ENCODE measurements around the gene STPG1. TPM values are rescaled to one million over a fixed set of nuclear protein-coding genes. Genes with fewer than 3 reads are reported as not detected.

The STPG1 gene
- total RNA-seq, 1 experiment from 2014 or later: not detected

DNA sequence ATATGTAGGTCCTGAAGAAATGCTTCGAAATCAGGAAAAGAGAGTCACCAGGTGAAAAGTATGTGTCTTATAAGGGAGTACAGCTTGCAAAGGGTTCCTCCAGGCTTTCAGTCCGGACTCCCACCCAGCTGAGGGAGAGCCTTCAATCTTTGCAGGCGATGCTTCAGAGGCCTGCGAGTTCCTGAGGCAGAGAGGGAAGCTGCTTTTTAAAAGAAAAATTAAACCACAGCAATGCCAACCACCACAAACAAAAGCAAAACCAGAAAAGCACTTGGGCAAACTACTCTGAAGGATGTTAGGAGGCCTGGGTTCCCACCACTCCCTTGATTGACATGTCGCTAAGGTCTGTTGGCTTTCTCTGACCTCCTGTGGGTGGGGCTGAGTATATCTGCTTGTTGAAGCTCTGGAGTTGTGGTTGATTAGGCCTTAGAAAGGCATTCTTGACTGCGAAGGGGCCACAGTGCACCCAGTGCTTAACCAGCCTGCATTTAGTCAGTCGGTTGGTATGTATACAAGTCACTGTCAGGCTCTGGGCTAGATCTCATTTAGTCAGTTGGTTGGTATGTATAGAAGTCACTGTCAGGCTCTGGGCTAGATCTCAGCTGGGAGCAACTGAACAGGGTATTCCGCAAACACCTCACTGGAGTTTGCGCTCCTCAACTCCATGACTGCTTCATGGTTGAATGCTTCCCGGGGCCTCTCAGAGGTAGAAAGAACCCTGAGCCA, 3.2 kb upstream of the STPG1 start:
- Histone ChIP-seq H3K36me3 (no peaks in the 10 kb centered on the region), H3K4me3 (no peak overlapping the region), H3K27ac (no peak overlapping the region), H3K4me1 (no peaks in the 10 kb centered on the region), H3K9me3 (replicated peaks) (no peaks in the 10 kb centered on the region), H3K27me3 (no peaks in the 10 kb centered on the region)
- no peak for DNase-seq

- no peak overlapping the region for H3K4me3 ChIP-seq
- no peaks in the 10 kb centered on the region for H3K4me1 ChIP-seq
- H3K27me3 ChIP-seq: no peaks in the 10 kb centered on the region
- H3K36me3 ChIP-seq: no peaks in the 10 kb centered on the region
- DNase-seq: no peak
- no peaks in the 10 kb centered on the region for H3K9me3 ChIP-seq (replicated peaks)
- no peak overlapping the region for H3K27ac ChIP-seq
Observed at GRCh38 chr1:24415910-24416665, 2.5 kb upstream of the STPG1 start.

GRCh38 chr1:24415334-24415909, 1.8 kb upstream of the STPG1 start, which contains the start of gene NIPAL3:
TSS of gene NIPAL3 (plus strand) at chr1:24415802. CDS start at chr1:24419548, 3,746 bp downstream.
- Histone ChIP-seq H3K9me3 (replicated peaks) (no peaks in the 10 kb centered on the region), H3K27me3 (no peaks in the 10 kb centered on the region), H3K27ac (no peak within 1 kb of the TSS), H3K36me3 (no peaks in the 10 kb centered on the region), H3K4me3 (no peak within 1 kb of the TSS), H3K4me1 (no peaks in the 10 kb centered on the region)
- DNase-seq: peak; percentile 49 to 58

DNA sequence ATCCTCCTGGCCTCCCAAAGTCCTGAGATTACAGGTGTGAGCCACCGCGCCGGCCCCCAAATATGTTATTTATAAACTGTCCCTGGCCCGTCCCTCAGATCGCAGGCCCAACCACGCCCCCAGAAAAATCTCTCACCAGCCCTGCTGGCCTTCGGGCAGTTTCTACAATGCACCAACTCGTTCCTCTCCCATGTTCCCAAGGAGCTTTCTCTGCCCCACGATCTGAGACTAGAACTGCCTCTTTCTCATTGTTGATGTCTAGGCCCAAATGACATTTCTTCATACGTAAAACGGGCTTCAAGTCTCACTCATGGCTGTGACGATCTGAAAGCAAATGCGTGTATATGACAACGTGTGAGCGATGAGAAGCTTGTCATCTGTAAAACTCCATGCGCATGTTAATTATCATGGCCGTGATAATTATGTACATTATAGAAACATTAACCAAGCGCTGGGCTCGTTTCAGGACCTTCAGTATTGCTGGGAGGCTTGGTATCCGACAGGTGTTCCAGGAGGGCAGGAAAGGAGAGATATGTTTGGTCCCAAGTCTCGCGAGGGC, 1.3 kb upstream of the STPG1 start:
- no peaks in the 10 kb centered on the region for H3K9me3 ChIP-seq (replicated peaks)
- H3K4me3 ChIP-seq: no peak overlapping the region
- H3K27me3 ChIP-seq: no peaks in the 10 kb centered on the region
- no peak overlapping the region for H3K27ac ChIP-seq
- no peak for DNase-seq
- H3K36me3 ChIP-seq: no peaks in the 10 kb centered on the region
- no peaks in the 10 kb centered on the region for H3K4me1 ChIP-seq

GRCh38 chr1:24412408-24412807, 1.2 kb downstream of the STPG1 start:
- H3K27ac ChIP-seq: no peak overlapping the region
- H3K9me3 ChIP-seq (replicated peaks): no peaks in the 10 kb centered on the region
- H3K27me3 ChIP-seq: no peaks in the 10 kb centered on the region
- no peak overlapping the region for H3K4me3 ChIP-seq
- H3K4me1 ChIP-seq: no peaks in the 10 kb centered on the region
- no peaks in the 10 kb centered on the region for H3K36me3 ChIP-seq
- DNase-seq: no peak

DNA sequence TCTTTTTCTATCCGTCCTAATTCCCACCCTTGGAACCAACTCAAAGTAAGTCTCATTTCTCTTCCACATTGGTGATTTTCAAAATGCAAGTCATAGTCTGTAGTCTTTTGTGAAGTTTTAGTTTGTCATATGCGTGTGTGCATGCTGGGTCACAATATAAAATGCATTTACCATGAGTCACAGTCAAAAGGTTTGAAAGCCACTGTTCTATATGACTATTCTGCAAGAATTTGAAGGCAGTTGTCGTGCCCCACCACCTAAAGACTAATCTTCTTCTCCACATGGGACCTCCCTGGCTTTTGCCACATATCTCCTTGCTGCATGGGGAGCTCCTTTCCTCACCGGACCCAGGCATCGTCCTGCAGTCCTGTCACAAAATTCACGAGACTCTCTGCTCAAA, 1.6 kb downstream of the STPG1 start:
- Histone ChIP-seq H3K27ac (no peak overlapping the region), H3K27me3 (no peaks in the 10 kb centered on the region), H3K36me3 (no peaks in the 10 kb centered on the region), H3K4me3 (no peak overlapping the region), H3K9me3 (replicated peaks) (no peaks in the 10 kb centered on the region), H3K4me1 (no peaks in the 10 kb centered on the region)
- DNase-seq: no peak

DNA sequence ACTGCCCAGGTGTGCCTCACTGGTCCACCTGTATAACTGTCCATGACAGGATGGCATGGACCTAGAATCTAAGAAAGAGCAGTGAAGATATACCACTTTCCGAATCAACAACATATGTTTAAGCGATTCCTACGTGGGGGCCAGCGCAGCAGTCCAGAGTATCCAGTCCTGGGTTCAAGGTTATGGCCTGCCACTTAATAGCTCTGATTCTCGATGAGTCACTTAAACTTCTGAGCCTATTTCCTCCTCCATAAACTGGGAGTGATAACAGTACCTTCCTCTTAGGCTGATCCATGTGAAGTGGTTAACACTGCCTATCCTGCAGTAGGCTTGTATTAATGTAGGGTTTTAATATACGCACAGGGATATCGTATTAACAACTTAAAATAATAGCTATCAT, 2.8 kb downstream of the STPG1 start:
- Histone ChIP-seq H3K27me3 (no peaks in the 10 kb centered on the region), H3K36me3 (no peaks in the 10 kb centered on the region), H3K4me1 (no peaks in the 10 kb centered on the region), H3K4me3 (no peak overlapping the region), H3K27ac (no peak overlapping the region), H3K9me3 (replicated peaks) (no peaks in the 10 kb centered on the region)
- no peak for DNase-seq

GRCh38 chr1:24409535-24409934, 4.0 kb downstream of the STPG1 start:
- Histone ChIP-seq H3K4me3 (no peak overlapping the region), H3K36me3 (no peaks in the 10 kb centered on the region), H3K4me1 (no peaks in the 10 kb centered on the region), H3K27ac (no peak overlapping the region), H3K27me3 (no peaks in the 10 kb centered on the region), H3K9me3 (replicated peaks) (no peaks in the 10 kb centered on the region)
- no peak for DNase-seq

DNA sequence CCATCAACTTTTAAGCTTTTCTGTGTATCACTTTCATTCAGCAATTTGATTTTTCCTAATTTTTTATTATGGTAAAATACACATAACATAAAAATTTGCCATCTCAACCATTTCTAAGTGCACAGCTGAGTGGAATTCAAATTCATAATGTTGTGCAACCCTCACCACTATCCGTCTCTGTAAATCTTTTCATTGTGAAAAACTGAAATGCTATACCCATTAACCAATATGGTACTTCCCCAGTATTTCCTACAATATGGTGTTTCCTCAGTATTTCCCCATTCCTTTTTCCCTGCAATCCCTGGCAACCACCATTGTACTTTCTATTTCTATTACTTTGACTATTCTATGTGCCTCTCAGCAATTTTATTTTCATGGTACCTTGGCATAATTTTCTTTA, 6.8 kb downstream of the STPG1 start:
- Histone ChIP-seq H3K27ac (no peak overlapping the region), H3K4me1 (no peaks in the 10 kb centered on the region), H3K9me3 (replicated peaks) (no peaks in the 10 kb centered on the region), H3K4me3 (no peak overlapping the region), H3K27me3 (no peaks in the 10 kb centered on the region), H3K36me3 (no peaks in the 10 kb centered on the region)
- DNase-seq: no peak

- no peak overlapping the region for H3K4me3 ChIP-seq
- no peaks in the 10 kb centered on the region for H3K4me1 ChIP-seq
- H3K9me3 ChIP-seq (replicated peaks): no peaks in the 10 kb centered on the region
- H3K27ac ChIP-seq: no peak overlapping the region
- H3K27me3 ChIP-seq: no peaks in the 10 kb centered on the region
- DNase-seq: no peak
- H3K36me3 ChIP-seq: no peaks in the 10 kb centered on the region
Observed at GRCh38 chr1:24403806-24404205, 9.8 kb downstream of the STPG1 start.

GRCh38 chr1:24400065-24400464, 13.5 kb downstream of the STPG1 start:
- Histone ChIP-seq H3K4me3 (no peak overlapping the region), H3K36me3 (no peaks in the 10 kb centered on the region), H3K27me3 (no peaks in the 10 kb centered on the region), H3K9me3 (replicated peaks) (no peaks in the 10 kb centered on the region), H3K4me1 (no peaks in the 10 kb centered on the region), H3K27ac (no peak overlapping the region)
- no peak for DNase-seq

DNA sequence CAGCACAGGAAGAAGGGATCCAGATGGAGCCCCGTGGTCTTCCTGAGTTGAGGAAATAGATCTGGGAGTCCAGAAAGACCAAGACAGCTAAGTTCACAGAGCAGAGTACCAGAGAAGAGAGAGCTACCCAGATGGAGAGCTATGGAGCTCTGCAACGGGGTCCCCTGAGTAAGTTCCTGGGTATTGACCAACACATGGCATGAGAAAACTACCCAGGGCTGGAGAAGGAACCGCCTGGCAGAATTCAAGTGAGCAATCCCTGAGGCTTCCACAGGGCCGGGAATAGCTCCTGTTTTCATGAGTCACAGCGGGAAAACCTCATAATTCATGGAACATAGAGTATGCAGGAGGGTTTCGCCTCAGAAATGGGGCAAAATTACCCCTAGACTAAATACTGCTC, 19.7 kb downstream of the STPG1 start:
- H3K27me3 ChIP-seq: peaks cover 20% of the 10 kb centered on the region; the same call in 1 of the 2 replicates
- no peak overlapping the region for H3K4me3 ChIP-seq
- no peaks in the 10 kb centered on the region for H3K4me1 ChIP-seq
- no peaks in the 10 kb centered on the region for H3K36me3 ChIP-seq
- no peak for DNase-seq
- H3K9me3 ChIP-seq (replicated peaks): no peaks in the 10 kb centered on the region
- no peak overlapping the region for H3K27ac ChIP-seq

- no peaks in the 10 kb centered on the region for H3K9me3 ChIP-seq (replicated peaks)
- no peaks in the 10 kb centered on the region for H3K36me3 ChIP-seq
- H3K27ac ChIP-seq: no peak overlapping the region
- peaks cover 21% of the 10 kb centered on the region; the same call in 1 of the 2 replicates for H3K27me3 ChIP-seq
- no peak overlapping the region for H3K4me3 ChIP-seq
- DNase-seq: no peak
- no peaks in the 10 kb centered on the region for H3K4me1 ChIP-seq
Observed at GRCh38 chr1:24392982-24393650, 20.5 kb downstream of the STPG1 start.

DNA sequence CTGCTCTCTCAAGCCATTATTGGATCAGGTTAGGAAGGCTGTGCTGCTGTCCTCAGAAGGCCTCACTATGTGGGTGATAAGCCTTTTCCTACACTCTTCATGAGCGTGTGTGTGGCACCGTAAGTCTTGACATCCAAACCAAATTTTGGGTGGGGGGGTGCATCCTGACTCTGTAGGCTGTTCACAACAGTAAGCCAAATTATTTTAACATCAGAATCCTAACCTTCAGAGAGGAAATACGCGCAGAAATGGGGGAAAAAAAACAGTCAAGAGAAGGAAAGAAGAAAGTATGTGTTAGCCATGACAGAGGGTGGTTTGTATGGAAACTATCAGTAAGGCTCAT, 21.0 kb downstream of the STPG1 start:
- H3K27ac ChIP-seq: no peak overlapping the region
- H3K27me3 ChIP-seq: peaks cover 21% of the 10 kb centered on the region; the same call in 1 of the 2 replicates
- DNase-seq: no peak
- H3K36me3 ChIP-seq: no peaks in the 10 kb centered on the region
- H3K9me3 ChIP-seq (replicated peaks): no peaks in the 10 kb centered on the region
- H3K4me1 ChIP-seq: no peaks in the 10 kb centered on the region
- no peak overlapping the region for H3K4me3 ChIP-seq
